Uterus (tissue), 4 donors: Measurements from ENCODE around the gene TRAPPC11. TPM values are rescaled to one million over a fixed set of nuclear protein-coding genes. Genes with fewer than 3 reads are reported as not detected.

Source experiments
- DNase-seq, 2 donors: peaks; one replicate each; pipeline ENCODE4 v3.0.0-alpha.2; 2019 to 2020
- H3K27ac ChIP-seq, 2 donors: fragments of 200-600 bp; sonication (generic); 1 replicate in 1 of 2; 2 replicates in 1 of 2; pipeline ENCODE4 v1.5.1; 2016 to 2018
- H3K27me3 ChIP-seq, 2 donors: fragments of 200-600 bp; sonication (generic); one replicate each; pipeline ENCODE4 v1.5.1; 2018 to 2019; ENCODE audit warnings: control low read depth in 1 of 2
- H3K36me3 ChIP-seq, 2 donors: fragments of 200-600 bp; sonication (generic); one replicate each; pipeline ENCODE4 v1.5.1; 2019; ENCODE audit warnings: control low read depth in 1 of 2
- H3K4me1 ChIP-seq, 2 donors: fragments of 200-600 bp; sonication (generic); one replicate each; pipeline ENCODE4 v1.5.1; 2018 to 2019; ENCODE audit warnings: control low read depth in 1 of 2
- H3K4me3 ChIP-seq, 2 donors: fragments of 200-600 bp; sonication (generic); 1 replicate in 1 of 2; 2 replicates in 1 of 2; pipeline ENCODE4 v1.5.1; 2018 to 2019; ENCODE audit warnings: mild to moderate bottlenecking in 1 of 2
- H3K9me3 ChIP-seq, 2 donors: fragments of 200-600 bp; sonication (generic); one replicate each; pipeline ENCODE4 v1.5.1; 2019; ENCODE audit warnings: control low read depth in 1 of 2
- POLR2A ChIP-seq, 2 donors: fragments of 450-650 bp; IDR thresholded peaks; one replicate each; pipeline ENCODE4 v1.6.1; 2016; ENCODE audit warnings: antibody characterized with exemption in 2 of 2, mild to moderate bottlenecking in 1 of 2, moderate library complexity in 1 of 2
- intact Hi-C: fragments of 100-400 bp; cut with DNase I; formaldehyde crosslinking; loops from one replicate; pipeline ENCODE4 v1.15.1; 2023; ENCODE audit warnings: low total_unique reads
- total RNA-seq, 4 donors: library from RNA; depleted of rRNA in 3 of 4; stranded (reverse); fragments of >200 nt in 3 of 4; gene quantifications; one replicate each; pipeline versions ENCODE4 v1.1.0 to v1.2.4, GENCODE V29; 2014 to 2023
- TF ChIP-seq, protein P1 (sequence below), 4 experiments: fragments of 200-600 bp in 2 of 4; fragments of 450-650 bp in 2 of 4; sonication (generic) in 2 of 4; IDR thresholded peaks; one replicate each; pipeline ENCODE4 v1.5.1; 2016 to 2019; ENCODE audit warnings: antibody characterized with exemption in 4 of 4, mild to moderate bottlenecking in 2 of 4, moderate library complexity in 1 of 4
- donor health status: DM: yes; HTN: yes; CAD: no.

The TRAPPC11 gene
- 10 to 100 TPM; 18.4 to 96.8 (median 53.5) TPM for total RNA-seq

GRCh38 chr4:183659029-183659871 is at the start of gene TRAPPC11, which contains the start of gene RWDD4:
TRAPPC11 (plus strand) TSS chr4:183659293; CDS start chr4:183663868, 4,575 bp downstream.
RWDD4 (minus strand) TSS chr4:183659185; CDS start chr4:183658952, 233 bp downstream.
- Histone ChIP-seq H3K27ac (peak within 1 kb of the TSS; percentile 84 to 91), H3K36me3 (no peaks in the 10 kb centered on the region), H3K4me1 (peaks cover 6 to 8% of the 10 kb centered on the region in 2 donors), H3K9me3 (no peaks in the 10 kb centered on the region), H3K4me3 (peak within 1 kb of the TSS; percentile 42 to 76), H3K27me3 (no peaks in the 10 kb centered on the region)
- TF ChIP-seq POLR2A (IDR thresholded peaks at IDR 0.05) = peak; percentile 87 to 89
- TF ChIP-seq, protein P1, sequence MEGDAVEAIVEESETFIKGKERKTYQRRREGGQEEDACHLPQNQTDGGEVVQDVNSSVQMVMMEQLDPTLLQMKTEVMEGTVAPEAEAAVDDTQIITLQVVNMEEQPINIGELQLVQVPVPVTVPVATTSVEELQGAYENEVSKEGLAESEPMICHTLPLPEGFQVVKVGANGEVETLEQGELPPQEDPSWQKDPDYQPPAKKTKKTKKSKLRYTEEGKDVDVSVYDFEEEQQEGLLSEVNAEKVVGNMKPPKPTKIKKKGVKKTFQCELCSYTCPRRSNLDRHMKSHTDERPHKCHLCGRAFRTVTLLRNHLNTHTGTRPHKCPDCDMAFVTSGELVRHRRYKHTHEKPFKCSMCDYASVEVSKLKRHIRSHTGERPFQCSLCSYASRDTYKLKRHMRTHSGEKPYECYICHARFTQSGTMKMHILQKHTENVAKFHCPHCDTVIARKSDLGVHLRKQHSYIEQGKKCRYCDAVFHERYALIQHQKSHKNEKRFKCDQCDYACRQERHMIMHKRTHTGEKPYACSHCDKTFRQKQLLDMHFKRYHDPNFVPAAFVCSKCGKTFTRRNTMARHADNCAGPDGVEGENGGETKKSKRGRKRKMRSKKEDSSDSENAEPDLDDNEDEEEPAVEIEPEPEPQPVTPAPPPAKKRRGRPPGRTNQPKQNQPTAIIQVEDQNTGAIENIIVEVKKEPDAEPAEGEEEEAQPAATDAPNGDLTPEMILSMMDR (IDR thresholded peaks at IDR 0.05) = peak in 3 of 4 experiments; percentile 39 to 72 (median 57)
- DNase-seq = peak; percentile 98
- intact Hi-C loops = no loop called here

DNA sequence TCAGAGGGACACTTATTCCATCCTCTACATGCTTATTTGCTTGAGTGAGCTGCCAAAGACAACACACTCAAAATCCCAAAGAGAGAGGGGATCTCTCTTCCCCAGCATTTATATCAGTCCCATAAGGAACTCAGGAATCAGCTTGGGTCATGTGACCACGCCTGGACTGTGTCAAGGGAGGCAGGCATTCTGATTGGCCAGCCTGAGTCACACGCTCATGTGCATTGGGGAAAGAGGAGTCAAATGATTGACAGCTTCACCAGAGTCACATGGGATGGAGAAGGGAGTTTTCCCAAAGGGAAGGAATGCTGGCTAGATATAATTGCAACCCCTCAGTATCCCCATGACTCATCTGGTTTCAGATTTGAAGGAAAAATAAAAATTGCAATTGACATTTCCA is 49.1 kb upstream of the TRAPPC11 start:
- intact Hi-C loops = no loop called here
- no peak for DNase-seq
- H3K27me3 ChIP-seq = no peaks in the 10 kb centered on the region
- no peak overlapping the region for H3K4me3 ChIP-seq
- H3K4me1 ChIP-seq = no peaks in the 10 kb centered on the region
- no peaks in the 10 kb centered on the region for H3K36me3 ChIP-seq
- no peak for TF ChIP-seq POLR2A (IDR thresholded peaks at IDR 0.05)
- TF ChIP-seq, protein P1 (IDR thresholded peaks at IDR 0.05) = no peak
- no peaks in the 10 kb centered on the region for H3K9me3 ChIP-seq
- no peak overlapping the region for H3K27ac ChIP-seq

GRCh38 chr4:183610613-183611012 is 48.5 kb upstream of the TRAPPC11 start:
- Histone ChIP-seq H3K4me1 (no peaks in the 10 kb centered on the region), H3K36me3 (no peaks in the 10 kb centered on the region), H3K9me3 (no peaks in the 10 kb centered on the region), H3K4me3 (no peak overlapping the region), H3K27ac (no peak overlapping the region), H3K27me3 (no peaks in the 10 kb centered on the region)
- intact Hi-C loops = no loop called here
- no peak for DNase-seq
- TF ChIP-seq POLR2A (IDR thresholded peaks at IDR 0.05) = no peak

- H3K4me3 ChIP-seq = no peak overlapping the region
- TF ChIP-seq POLR2A (IDR thresholded peaks at IDR 0.05) = no peak
- TF ChIP-seq, protein P1 (IDR thresholded peaks at IDR 0.05) = no peak
- H3K4me1 ChIP-seq = no peaks in the 10 kb centered on the region
- DNase-seq = no peak
- H3K36me3 ChIP-seq = no peaks in the 10 kb centered on the region
- no peaks in the 10 kb centered on the region for H3K27me3 ChIP-seq
- no peak overlapping the region for H3K27ac ChIP-seq
- H3K9me3 ChIP-seq = no peaks in the 10 kb centered on the region
- intact Hi-C loops = no loop called here
These were observed 47.8 kb upstream of the TRAPPC11 start for GRCh38 chr4:183611210-183611830.

GRCh38 chr4:183612329-183613250 is 46.5 kb upstream of the TRAPPC11 start:
- no peaks in the 10 kb centered on the region for H3K9me3 ChIP-seq
- H3K27me3 ChIP-seq = no peaks in the 10 kb centered on the region
- TF ChIP-seq, protein P1 (IDR thresholded peaks at IDR 0.05) = no peak
- no peak for TF ChIP-seq POLR2A (IDR thresholded peaks at IDR 0.05)
- H3K27ac ChIP-seq = no peak overlapping the region
- H3K4me1 ChIP-seq = no peaks in the 10 kb centered on the region
- intact Hi-C loops = no loop called here
- H3K36me3 ChIP-seq = no peaks in the 10 kb centered on the region
- DNase-seq = no peak
- no peak overlapping the region for H3K4me3 ChIP-seq
